ENCODE results near the gene ADIPOR2. TPM values are rescaled to one million over a fixed set of nuclear protein-coding genes. Genes with fewer than 3 reads are reported as not detected.

ADIPOR2 gene
- total RNA-seq, 1 experiment from 2014 or later: 45.3 TPM

DNA sequence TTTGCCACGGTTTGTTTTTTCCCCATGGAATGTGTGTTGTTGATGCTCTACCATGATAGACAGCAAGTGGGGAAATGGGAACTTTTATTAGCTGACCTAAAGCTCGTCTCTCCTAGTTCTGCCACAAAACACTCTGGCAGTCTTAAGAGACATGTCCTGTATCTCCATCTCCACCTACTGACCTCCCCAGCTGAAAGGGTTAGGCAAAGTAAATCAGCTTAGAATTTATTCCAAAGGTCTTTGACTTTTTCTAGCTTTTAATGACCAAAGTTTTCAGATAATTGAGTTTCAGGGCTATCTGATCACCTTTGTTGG is 9.4 kb upstream of the ADIPOR2 start:
- no peaks in the 10 kb centered on the region; the same call in 1 of the 2 replicates for H3K27me3 Mint-ChIP-seq (ENCODE audit: low read depth)
- Histone ChIP-seq H2AK5ac (ENCODE audit: insufficient read length, low read length) (no peak overlapping the region), H3K23me2 (ENCODE audit: insufficient read length, low read depth, low read length, poor library complexity, severe bottlenecking) (no peaks in the 10 kb centered on the region), H3K14ac (ENCODE audit: insufficient read depth, low read length) (no peak overlapping the region), H2BK5ac (ENCODE audit: insufficient read length, low read length) (no peak overlapping the region), H3K4me2 (ENCODE audit: insufficient read depth, insufficient read length, low read length) (no peak overlapping the region), H4K8ac (replicated peaks; ENCODE audit: insufficient read length, low read depth, low read length) (no peak overlapping the region), H3K9me3 (ENCODE audit: control insufficient read depth, low read depth, low read length) (no peaks in the 10 kb centered on the region), H3K79me1 (ENCODE audit: insufficient read depth, low read depth, low read length, poor library complexity, severe bottlenecking) (no peaks in the 10 kb centered on the region), H3T11ph (ENCODE audit: low read length) (no peak overlapping the region), H3K18ac (ENCODE audit: insufficient read length, low read depth, low read length) (no peak overlapping the region), H4K91ac (ENCODE audit: insufficient read length, low read depth, low read length) (no peak overlapping the region), H3K79me2 (ENCODE audit: insufficient read depth, low read length) (no peaks in the 10 kb centered on the region), H2AFZ (ENCODE audit: low read length) (no peak overlapping the region), H4K20me1 (ENCODE audit: control insufficient read depth, insufficient read depth, insufficient read length) (no peaks in the 10 kb centered on the region), H2BK20ac (ENCODE audit: low read depth, low read length, poor library complexity, severe bottlenecking) (no peak overlapping the region), H3K23ac (ENCODE audit: insufficient read length, low read depth, low read length) (no peak overlapping the region), H3K9ac (ENCODE audit: extremely low read depth, insufficient read length, low read length) (no peak overlapping the region), H2BK12ac (ENCODE audit: insufficient read length, low read depth, low read length) (no peak overlapping the region), H4K5ac (ENCODE audit: insufficient read length, low read depth, low read length) (no peak overlapping the region), H3K4me1 (ENCODE audit: insufficient read depth, low read length) (no peaks in the 10 kb centered on the region), H3K56ac (ENCODE audit: insufficient read length, low read depth, low read length) (no peak overlapping the region), H2BK120ac (ENCODE audit: low read depth, low read length, poor library complexity, severe bottlenecking) (no peak overlapping the region), H3K4ac (ENCODE audit: low read depth, low read length) (no peak overlapping the region), H2BK15ac (ENCODE audit: low read depth, low read length) (no peak overlapping the region), H3K27ac (ENCODE audit: insufficient read length, low read depth, low read length) (no peak overlapping the region), H3K27me3 (ENCODE audit: insufficient read depth, low read length) (no peaks in the 10 kb centered on the region)
- no peaks in the 10 kb centered on the region for H3K36me3 Mint-ChIP-seq (ENCODE audit: insufficient read depth in 1 of 3, low read depth in 3 of 3)
- DNase-seq: no peak
- WGBS (ENCODE audit: extremely low coverage, insufficient read length, low lambda C conversion rate): no CpG with 5 or more reads among the region's 2 CpGs
- peaks cover 7 to 9% of the 10 kb centered on the region in 2 experiments; a peak in 2 of 4 replicates for H3K4me1 Mint-ChIP-seq
- no peak overlapping the region for H3K27ac Mint-ChIP-seq
- TF ChIP-seq, protein P1, sequence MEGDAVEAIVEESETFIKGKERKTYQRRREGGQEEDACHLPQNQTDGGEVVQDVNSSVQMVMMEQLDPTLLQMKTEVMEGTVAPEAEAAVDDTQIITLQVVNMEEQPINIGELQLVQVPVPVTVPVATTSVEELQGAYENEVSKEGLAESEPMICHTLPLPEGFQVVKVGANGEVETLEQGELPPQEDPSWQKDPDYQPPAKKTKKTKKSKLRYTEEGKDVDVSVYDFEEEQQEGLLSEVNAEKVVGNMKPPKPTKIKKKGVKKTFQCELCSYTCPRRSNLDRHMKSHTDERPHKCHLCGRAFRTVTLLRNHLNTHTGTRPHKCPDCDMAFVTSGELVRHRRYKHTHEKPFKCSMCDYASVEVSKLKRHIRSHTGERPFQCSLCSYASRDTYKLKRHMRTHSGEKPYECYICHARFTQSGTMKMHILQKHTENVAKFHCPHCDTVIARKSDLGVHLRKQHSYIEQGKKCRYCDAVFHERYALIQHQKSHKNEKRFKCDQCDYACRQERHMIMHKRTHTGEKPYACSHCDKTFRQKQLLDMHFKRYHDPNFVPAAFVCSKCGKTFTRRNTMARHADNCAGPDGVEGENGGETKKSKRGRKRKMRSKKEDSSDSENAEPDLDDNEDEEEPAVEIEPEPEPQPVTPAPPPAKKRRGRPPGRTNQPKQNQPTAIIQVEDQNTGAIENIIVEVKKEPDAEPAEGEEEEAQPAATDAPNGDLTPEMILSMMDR (conservative IDR thresholded peaks at IDR 0.05): no peak
- H3K4me3 Mint-ChIP-seq: no peak overlapping the region
- 0 out of 5 replicates have a peak, but pooled peaks cover 0 to 2% of the 10 kb centered on the region in 2 experiments for H3K9me3 Mint-ChIP-seq
